HG02943 (cell line): Measurements from ENCODE around the gene PEX16.
"Not testable (repeated sequence)": the region's sequence is repeated elsewhere in the genome, so short reads cannot be mapped to it uniquely, and the experiment has no call there.

Experiments used
- ATAC-seq: cut with Tn5 transposase; IDR thresholded peaks from one replicate; pipeline ENCODE4 v1.9.1; 2021; ENCODE audit warnings: mild to moderate bottlenecking, low read depth, moderate library complexity; ENCODE audit not compliant: unreplicated experiment

PEX16 gene

GRCh38 chr11:45900175-45900800 lies 17.4 kb downstream of the PEX16 start:
- not testable (repeated sequence) for ATAC-seq

- ATAC-seq = no peak
These were observed 18.1 kb downstream of the PEX16 start for GRCh38 chr11:45899448-45900174.

GRCh38 chr11:45899086-45899447 lies 18.6 kb downstream of the PEX16 start:
- no peak for ATAC-seq

- no peak for ATAC-seq
These were observed 20.1 kb downstream of the PEX16 start for GRCh38 chr11:45897556-45897955.

GRCh38 chr11:45896422-45896984 lies 21.2 kb downstream of the PEX16 start:
- no peak for ATAC-seq

- ATAC-seq = no peak
These were observed 22.0 kb downstream of the PEX16 start for GRCh38 chr11:45895553-45896259.

- ATAC-seq = no peak
These were observed 23.0 kb downstream of the PEX16 start for GRCh38 chr11:45894555-45895247.

- ATAC-seq = no peak
These were observed 24.8 kb downstream of the PEX16 start for GRCh38 chr11:45892856-45893255.

- ATAC-seq = no peak
These were observed 26.7 kb downstream of the PEX16 start for GRCh38 chr11:45890886-45891550.

GRCh38 chr11:45889966-45890365 lies 27.7 kb downstream of the PEX16 start:
- no peak for ATAC-seq

GRCh38 chr11:45889555-45889954 lies 28.1 kb downstream of the PEX16 start:
- no peak for ATAC-seq

- no peak for ATAC-seq
These were observed 30.1 kb downstream of the PEX16 start for GRCh38 chr11:45887587-45887986.

- no peak for ATAC-seq
These were observed 30.7 kb downstream of the PEX16 start for GRCh38 chr11:45886816-45887520.

- no peak for ATAC-seq
These were observed 31.6 kb downstream of the PEX16 start for GRCh38 chr11:45885921-45886721.

- no peak for ATAC-seq
These were observed 32.3 kb downstream of the PEX16 start, which contains the start of gene MAPK8IP1 for GRCh38 chr11:45885274-45885920. TSS of gene MAPK8IP1 (plus strand) at chr11:45885651. CDS start at chr11:45885821, 170 bp downstream.

GRCh38 chr11:45884596-45885185 lies 33.0 kb downstream of the PEX16 start:
- ATAC-seq = no peak

- no peak for ATAC-seq
These were observed 35.8 kb downstream of the PEX16 start for GRCh38 chr11:45881708-45882368.
